PC-3 (cell line): ENCODE measurements around the gene ADAMTSL3. TPM values are rescaled to one million over a fixed set of nuclear protein-coding genes. Genes with fewer than 3 reads are reported as not detected.

Experiments used
- ATAC-seq: fragments of 200-7000 bp; cut with Tn5 transposase; 2 replicates; pipeline ENCODE4 v1.9.1; 2020; ENCODE audit warnings: mild to moderate bottlenecking, moderate library complexity
- BruUV-seq: library from RNA; stranded (reverse); fragments of 400-500 nt; replicated peaks from 2 replicates; lab custom pipeline; 2021; lab: Mats Ljungman, UMichigan
- CTCF ChIA-PET: fragments of 300-600 bp; sonication (Branson Sonifier 250); formaldehyde crosslinking; loops from one replicate; lab custom pipeline; 2022; ENCODE audit warnings: antibody characterized with exemption; lab: Charles Lee
- POLR2A ChIA-PET: fragments of 300-600 bp; sonication (Branson Sonifier 250); formaldehyde crosslinking; loops from one replicate; lab custom pipeline; 2022; ENCODE audit warnings: antibody characterized with exemption; ENCODE audit not compliant: unreplicated experiment; lab: Charles Lee
- DNase-seq: peaks from one replicate; pipeline ENCODE4 v3.0.0-alpha.2; 2015
- H2AFZ ChIP-seq: fragments of 300-600 bp; sonication (generic); 2 replicates; pipeline ENCODE4 v1.6.0; 2016; ENCODE audit warnings: antibody characterized with exemption, low read length
- H3F3A ChIP-seq: fragments of 300-600 bp; sonication (generic); one replicate; pipeline ENCODE4 v1.6.0; 2017; ENCODE audit warnings: antibody characterized with exemption, low read length, control low read depth, mild to moderate bottlenecking; ENCODE audit not compliant: unreplicated experiment
- H3K27ac ChIP-seq: fragments of 300-600 bp; sonication (generic); 2 replicates; pipeline ENCODE4 v1.5.1; 2016; ENCODE audit warnings: mild to moderate bottlenecking, low read length
- H3K27me3 ChIP-seq: fragments of 300-600 bp; sonication (generic); 2 replicates; pipeline ENCODE4 v1.6.1; 2016; ENCODE audit warnings: low read length, mixed read lengths
- H3K36me3 ChIP-seq: fragments of 300-600 bp; sonication (generic); 2 replicates; pipeline ENCODE4 v1.6.1; 2016; ENCODE audit warnings: low read depth, mixed run types, low read length, mixed read lengths
- H3K4me1 ChIP-seq: fragments of 300-600 bp; sonication (generic); 2 replicates; pipeline ENCODE4 v1.5.1; 2016; ENCODE audit warnings: low read length; ENCODE audit not compliant: insufficient read depth
- H3K4me2 ChIP-seq: fragments of 300-600 bp; sonication (generic); 2 replicates; pipeline ENCODE4 v1.6.0; 2016; ENCODE audit warnings: low read length
- H3K4me3 ChIP-seq: fragments of 300-600 bp; sonication (generic); 2 replicates; pipeline ENCODE4 v1.5.1; 2016; ENCODE audit warnings: mild to moderate bottlenecking, low read length, mixed read lengths
- H3K79me2 ChIP-seq: fragments of 300-600 bp; sonication (generic); 2 replicates; pipeline ENCODE4 v1.6.1; 2017; ENCODE audit warnings: low read length, mixed read lengths
- H3K9ac ChIP-seq: fragments of 300-600 bp; sonication (generic); 2 replicates; pipeline ENCODE4 v1.6.0; 2016; ENCODE audit warnings: mild to moderate bottlenecking, low read length
- H3K9me2 ChIP-seq: fragments of 300-600 bp; sonication (generic); replicated peaks from 2 replicates; pipeline ENCODE4 v1.6.1; 2016; ENCODE audit warnings: mixed run types, low read length, mixed read lengths
- H3K9me3 ChIP-seq: fragments of 300-600 bp; sonication (generic); 2 replicates; pipeline ENCODE4 v1.6.1; 2016; ENCODE audit warnings: low read length, mixed read lengths
- H4K20me1 ChIP-seq: fragments of 300-600 bp; sonication (generic); 2 replicates; pipeline ENCODE4 v1.6.1; 2016; ENCODE audit warnings: low read length, mixed read lengths
- EZH2 ChIP-seq: fragments of 300-600 bp; sonication (generic); IDR thresholded peaks from one replicate; pipeline ENCODE4 v1.6.1; 2017; ENCODE audit warnings: antibody characterized with exemption, mild to moderate bottlenecking, low read length; ENCODE audit not compliant: unreplicated experiment
- EZH2phosphoT487 ChIP-seq: fragments of 300-600 bp; sonication (generic); IDR thresholded peaks from 2 replicates; pipeline ENCODE4 v1.6.1; 2018; ENCODE audit warnings: mild to moderate bottlenecking, antibody characterized with exemption, low read length, borderline replicate concordance
- intact Hi-C: fragments of 100-400 bp; cut with micrococcal nuclease; formaldehyde crosslinking; loops from 2 replicates; pipeline ENCODE4 v1.9.0; 2023
- total RNA-seq: library from RNA; depleted of rRNA; stranded (reverse); fragments of >200 nt; gene quantifications from 2 replicates; pipeline ENCODE4 v1.2.3, GENCODE V29; 2014
- TF ChIP-seq, protein P1 (sequence below): fragments of 300-600 bp; sonication (generic); conservative IDR thresholded peaks from 2 replicates; pipeline ENCODE4 v1.5.1; 2017; ENCODE audit warnings: antibody characterized with exemption, low read depth, mild to moderate bottlenecking, low read length

The ADAMTSL3 gene
- total RNA-seq, 1 experiment from 2014 or later: 7.9 TPM

DNA sequence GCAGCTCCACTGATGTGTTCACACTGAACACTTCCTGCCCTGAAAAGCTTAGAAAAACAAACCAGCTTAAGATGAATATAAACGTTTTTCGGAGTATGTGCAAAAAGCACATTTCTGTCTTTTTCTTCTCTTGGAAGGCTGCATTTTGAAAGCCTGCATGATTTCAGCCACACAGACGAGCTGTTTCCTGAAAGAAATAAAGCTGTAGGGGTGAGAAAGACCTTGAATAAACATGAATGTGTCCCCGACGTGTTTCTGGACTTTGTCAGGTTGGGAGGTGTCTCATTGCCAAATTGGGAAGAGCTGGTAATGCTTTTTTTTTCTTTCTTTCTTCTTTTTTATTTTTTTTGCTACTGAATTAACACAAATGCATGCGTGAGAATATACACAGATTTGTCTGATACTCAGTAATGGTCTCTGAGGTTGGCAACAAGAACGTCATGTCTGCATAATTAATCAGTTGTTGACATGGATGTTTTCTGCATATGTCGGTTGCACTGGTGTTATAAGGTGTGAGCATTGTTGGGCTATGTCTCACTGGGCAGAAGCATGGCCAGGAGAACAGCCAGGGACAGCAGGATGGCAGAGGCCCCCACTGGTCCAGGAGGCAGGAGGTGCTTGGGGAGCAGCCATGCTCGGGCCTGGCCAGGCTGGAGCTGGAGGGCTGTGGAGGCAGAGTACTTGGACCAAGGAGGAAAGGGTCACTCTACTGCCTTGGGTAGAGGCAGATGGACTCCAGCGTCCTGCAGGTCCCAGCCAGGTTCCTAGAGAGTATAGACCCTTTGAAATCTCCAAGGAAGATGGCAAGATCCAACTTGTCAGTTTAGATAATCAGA, 39.0 kb downstream of the ADAMTSL3 start:
- Histone ChIP-seq H3K9ac (no peak overlapping the region; the same call in 1 of the 2 replicates), H3K9me2 (no peaks in the 10 kb centered on the region), H4K20me1 (no peaks in the 10 kb centered on the region), H3K36me3 (no peaks in the 10 kb centered on the region), H2AFZ (no peak overlapping the region), H3K79me2 (0 out of 2 replicates have a peak, but pooled peaks cover 14% of the 10 kb centered on the region), H3K27ac (peak overlapping the region; percentile 83), H3K4me1 (peaks cover 48% of the 10 kb centered on the region), H3F3A (peaks cover 4% of the 10 kb centered on the region), H3K4me2 (no peak overlapping the region), H3K9me3 (no peaks in the 10 kb centered on the region), H3K4me3 (no peak overlapping the region), H3K27me3 (no peaks in the 10 kb centered on the region)
- intact Hi-C loops: no loop called here
- ChIA-PET POLR2A (no interaction called here), CTCF (interaction anchor here (0.6 kb wide), 1 partner anchor 137 kb away, joined by 10 read pairs; no protein-coding TSS in a partner anchor)
- TF ChIP-seq, protein P1, sequence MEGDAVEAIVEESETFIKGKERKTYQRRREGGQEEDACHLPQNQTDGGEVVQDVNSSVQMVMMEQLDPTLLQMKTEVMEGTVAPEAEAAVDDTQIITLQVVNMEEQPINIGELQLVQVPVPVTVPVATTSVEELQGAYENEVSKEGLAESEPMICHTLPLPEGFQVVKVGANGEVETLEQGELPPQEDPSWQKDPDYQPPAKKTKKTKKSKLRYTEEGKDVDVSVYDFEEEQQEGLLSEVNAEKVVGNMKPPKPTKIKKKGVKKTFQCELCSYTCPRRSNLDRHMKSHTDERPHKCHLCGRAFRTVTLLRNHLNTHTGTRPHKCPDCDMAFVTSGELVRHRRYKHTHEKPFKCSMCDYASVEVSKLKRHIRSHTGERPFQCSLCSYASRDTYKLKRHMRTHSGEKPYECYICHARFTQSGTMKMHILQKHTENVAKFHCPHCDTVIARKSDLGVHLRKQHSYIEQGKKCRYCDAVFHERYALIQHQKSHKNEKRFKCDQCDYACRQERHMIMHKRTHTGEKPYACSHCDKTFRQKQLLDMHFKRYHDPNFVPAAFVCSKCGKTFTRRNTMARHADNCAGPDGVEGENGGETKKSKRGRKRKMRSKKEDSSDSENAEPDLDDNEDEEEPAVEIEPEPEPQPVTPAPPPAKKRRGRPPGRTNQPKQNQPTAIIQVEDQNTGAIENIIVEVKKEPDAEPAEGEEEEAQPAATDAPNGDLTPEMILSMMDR: no peak
- no TSS peak for BruUV-seq
- no peak for ATAC-seq
- DNase-seq: no peak

DNA sequence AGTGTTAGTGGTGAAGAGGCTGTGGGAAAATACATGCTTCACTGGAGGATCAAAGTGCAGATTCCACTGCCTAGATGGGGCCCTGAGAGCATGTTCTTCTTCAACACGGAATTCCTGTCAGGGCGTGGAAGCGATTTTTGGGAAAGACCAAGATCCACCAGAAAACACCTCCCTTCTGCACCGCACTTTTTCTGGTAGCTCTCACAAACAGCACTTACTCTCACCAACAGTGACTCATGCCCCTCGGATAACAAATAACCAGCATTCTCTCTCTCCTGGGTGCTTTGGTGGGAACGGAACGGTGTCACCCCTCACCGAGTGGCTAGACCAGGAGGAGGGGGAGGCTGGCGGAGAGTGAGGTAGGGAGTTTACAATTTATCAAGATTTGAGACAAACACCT, 40.1 kb downstream of the ADAMTSL3 start:
- POLR2A ChIA-PET: interaction anchor here (0.6 kb wide), 1 partner anchor 15 kb away, joined by 3 read pairs; no protein-coding TSS in a partner anchor

More for the DNA sequence above, 40.1 kb downstream of the ADAMTSL3 start:
- peak; percentile 62 for ATAC-seq
- H3K36me3 ChIP-seq: no peaks in the 10 kb centered on the region
- peak overlapping the region; percentile 83 for H3K27ac ChIP-seq
- H3K27me3 ChIP-seq: no peaks in the 10 kb centered on the region
- H2AFZ ChIP-seq: peak overlapping the region; percentile 38; the same call in 1 of the 2 replicates
- BruUV-seq: no TSS peak
- H3K9me3 ChIP-seq: no peaks in the 10 kb centered on the region
- intact Hi-C loops: no loop called here
- peak overlapping the region; percentile 76 for H3K4me2 ChIP-seq
- TF ChIP-seq EZH2 (no peak), EZH2phosphoT487 (no peak)
- TF ChIP-seq, protein P1: no peak
- H3K4me1 ChIP-seq: peaks cover 59% of the 10 kb centered on the region
- H3K9ac ChIP-seq: peak overlapping the region; percentile 65
- peaks cover 4% of the 10 kb centered on the region for H3F3A ChIP-seq
- DNase-seq: peak; percentile 79
- 0 out of 2 replicates have a peak, but pooled peaks cover 14% of the 10 kb centered on the region for H3K79me2 ChIP-seq
- CTCF ChIA-PET: no interaction called here
- H3K4me3 ChIP-seq: peak overlapping the region; percentile 34; the same call in 1 of the 2 replicates
- H4K20me1 ChIP-seq: no peaks in the 10 kb centered on the region
- no peaks in the 10 kb centered on the region for H3K9me2 ChIP-seq
